HG03064 (cell line): Measurements from ENCODE around the gene SRGAP2B.
"Not testable (repeated sequence)": the region's sequence is repeated elsewhere in the genome, so short reads cannot be mapped to it uniquely, and the experiment has no call there.

Experiments used
- ATAC-seq: cut with Tn5 transposase; IDR thresholded peaks from one replicate; pipeline ENCODE4 v1.9.1; 2021; ENCODE audit warnings: low read depth; ENCODE audit not compliant: unreplicated experiment

Gene SRGAP2B

GRCh38 chr1:145048181-145048856 is 46.8 kb downstream of the SRGAP2B start:
- ATAC-seq: not testable (repeated sequence)

DNA sequence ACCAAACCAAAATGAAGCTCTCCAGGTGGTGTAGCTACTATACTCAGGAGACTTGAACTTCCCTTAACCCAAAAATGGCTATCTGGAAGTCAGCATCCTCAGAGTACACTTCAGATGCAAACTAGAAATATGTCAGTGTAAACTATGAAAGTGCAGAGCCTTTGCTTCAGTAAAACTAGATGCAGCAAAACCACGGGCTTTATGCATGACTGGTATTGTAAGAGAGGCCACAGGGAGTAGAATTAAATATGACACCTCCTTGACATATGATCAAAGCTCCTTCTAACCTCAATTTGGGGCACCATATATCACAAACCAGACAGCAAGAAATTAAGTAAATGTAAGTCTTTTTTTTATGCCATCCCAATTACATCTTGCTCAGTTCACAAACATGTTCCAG is 47.6 kb downstream of the SRGAP2B start:
- ATAC-seq: peak; percentile 76

- not testable (repeated sequence) for ATAC-seq
Measured at GRCh38 chr1:145045571-145046273, 49.4 kb downstream of the SRGAP2B start.

- not testable (repeated sequence) for ATAC-seq
Measured at GRCh38 chr1:145041519-145041918, 53.6 kb downstream of the SRGAP2B start.

- ATAC-seq: not testable (repeated sequence)
Measured at GRCh38 chr1:145036019-145036418, 59.1 kb downstream of the SRGAP2B start.

- ATAC-seq: not testable (repeated sequence)
Measured at GRCh38 chr1:145033523-145033922, 61.6 kb downstream of the SRGAP2B start.

DNA sequence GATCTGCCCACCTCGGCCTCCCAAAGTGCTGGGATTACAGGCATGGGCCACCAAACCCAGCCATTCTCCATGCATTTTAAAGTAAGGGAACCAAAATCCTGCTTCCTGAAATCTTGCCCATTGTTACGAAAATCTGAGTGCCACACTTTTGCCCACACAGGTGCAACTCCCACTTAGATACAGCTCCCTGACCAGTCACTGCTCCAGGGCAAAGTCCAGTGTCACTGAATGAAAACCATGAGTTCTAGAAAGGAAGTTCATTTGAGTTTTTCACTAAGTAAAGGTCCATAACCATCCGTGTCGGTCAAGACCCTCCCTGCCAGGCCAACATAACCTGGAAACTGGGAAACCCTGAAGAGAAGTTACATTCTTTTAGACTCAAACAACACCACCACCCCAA is 67.9 kb downstream of the SRGAP2B start:
- ATAC-seq: not testable (repeated sequence)

GRCh38 chr1:145025286-145025685 is 69.8 kb downstream of the SRGAP2B start:
- ATAC-seq: not testable (repeated sequence)

DNA sequence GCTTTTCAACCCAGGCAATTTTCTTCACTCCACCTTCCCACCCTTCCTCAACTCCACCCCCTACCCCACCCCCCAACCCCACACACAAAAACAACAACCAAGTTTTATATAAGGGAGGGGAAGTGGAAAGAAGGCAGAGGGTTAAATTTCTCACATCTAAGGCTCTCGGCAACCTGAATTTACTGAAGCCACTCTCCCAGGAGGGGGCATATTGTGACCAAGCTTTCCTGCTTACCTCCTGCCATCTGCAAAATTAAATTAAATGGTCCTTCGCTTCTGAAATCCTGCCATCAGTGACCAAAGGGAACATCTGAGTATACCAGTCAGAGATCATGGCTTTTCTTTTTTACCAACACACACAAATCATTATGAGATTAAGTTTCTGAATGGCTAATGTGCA is 72.9 kb downstream of the SRGAP2B start:
- ATAC-seq: not testable (repeated sequence)

DNA sequence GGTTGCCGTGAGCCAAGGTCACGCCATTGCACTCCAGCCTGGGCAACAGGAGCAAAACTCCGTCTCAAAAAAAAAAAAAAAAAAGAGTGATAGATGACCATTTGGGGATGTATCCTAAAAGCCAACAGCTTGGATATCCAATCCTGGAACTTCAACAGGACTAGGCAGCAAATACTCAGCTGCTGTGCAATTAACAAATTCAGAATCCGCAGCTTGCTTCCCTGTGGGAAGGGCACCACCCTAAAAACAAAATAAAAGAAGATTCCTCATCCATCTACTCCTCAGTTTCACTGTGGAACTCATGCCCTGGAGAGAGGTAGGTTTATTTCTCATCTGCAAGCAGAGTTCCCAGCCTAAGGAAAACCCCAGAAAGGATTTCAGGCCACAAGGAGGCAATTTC is 73.4 kb downstream of the SRGAP2B start:
- not testable (repeated sequence) for ATAC-seq

DNA sequence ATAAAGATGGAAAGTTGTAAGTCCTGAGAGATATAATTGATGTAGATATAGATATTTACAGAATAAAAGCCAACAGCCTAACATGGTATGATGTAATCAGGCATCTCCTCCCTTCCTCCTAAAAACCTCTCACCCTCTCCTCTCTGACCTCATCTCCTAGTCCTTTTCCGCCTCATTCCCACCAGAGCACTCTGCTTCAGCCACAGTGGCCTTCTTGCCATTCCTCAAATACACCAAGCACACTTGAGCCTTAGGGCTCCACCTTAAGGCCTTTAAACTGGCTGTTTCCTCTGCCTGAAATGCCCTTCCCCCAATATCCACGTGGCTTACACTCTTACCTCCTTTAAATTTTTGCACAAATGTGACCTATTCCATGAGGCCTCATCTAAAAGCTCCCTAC is 75.4 kb downstream of the SRGAP2B start:
- not testable (repeated sequence) for ATAC-seq

DNA sequence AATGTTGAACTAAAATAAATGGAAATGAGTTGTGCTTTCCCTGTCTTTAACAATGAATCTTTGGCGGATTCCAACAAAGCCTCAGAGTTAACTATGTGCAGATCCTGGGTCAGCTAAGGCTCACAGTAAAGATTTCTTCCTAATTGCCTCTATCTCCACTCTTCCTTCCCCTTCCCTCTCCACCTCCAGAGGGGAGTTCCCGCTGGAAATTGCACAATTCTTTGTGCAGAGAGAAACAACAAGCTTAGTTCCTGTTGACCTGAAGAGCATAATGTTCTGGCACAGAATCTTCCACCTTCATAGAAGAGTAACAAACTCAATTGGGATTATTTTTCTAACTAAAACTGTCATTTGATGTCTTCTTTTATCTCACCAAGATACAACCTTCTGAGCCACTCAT is 77.4 kb downstream of the SRGAP2B start:
- not testable (repeated sequence) for ATAC-seq

DNA sequence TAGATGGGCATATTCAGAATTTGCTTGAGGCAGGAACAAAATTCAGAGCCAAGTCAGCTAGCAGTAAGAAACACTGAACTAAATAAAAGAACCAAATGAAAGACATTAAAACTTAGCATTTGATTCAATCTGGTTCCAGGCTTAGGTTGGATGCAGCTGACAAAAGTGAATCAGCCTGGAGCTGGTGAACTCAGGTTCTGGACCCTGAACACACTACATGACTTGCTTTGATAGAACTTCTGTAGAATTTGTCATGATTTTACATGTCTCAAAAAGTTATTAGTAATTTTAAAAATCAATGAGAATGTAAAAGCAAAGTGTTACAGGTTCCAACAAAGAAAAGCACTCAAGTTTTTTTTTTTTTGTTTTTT is 78.7 kb downstream of the SRGAP2B start:
- ATAC-seq: not testable (repeated sequence)

DNA sequence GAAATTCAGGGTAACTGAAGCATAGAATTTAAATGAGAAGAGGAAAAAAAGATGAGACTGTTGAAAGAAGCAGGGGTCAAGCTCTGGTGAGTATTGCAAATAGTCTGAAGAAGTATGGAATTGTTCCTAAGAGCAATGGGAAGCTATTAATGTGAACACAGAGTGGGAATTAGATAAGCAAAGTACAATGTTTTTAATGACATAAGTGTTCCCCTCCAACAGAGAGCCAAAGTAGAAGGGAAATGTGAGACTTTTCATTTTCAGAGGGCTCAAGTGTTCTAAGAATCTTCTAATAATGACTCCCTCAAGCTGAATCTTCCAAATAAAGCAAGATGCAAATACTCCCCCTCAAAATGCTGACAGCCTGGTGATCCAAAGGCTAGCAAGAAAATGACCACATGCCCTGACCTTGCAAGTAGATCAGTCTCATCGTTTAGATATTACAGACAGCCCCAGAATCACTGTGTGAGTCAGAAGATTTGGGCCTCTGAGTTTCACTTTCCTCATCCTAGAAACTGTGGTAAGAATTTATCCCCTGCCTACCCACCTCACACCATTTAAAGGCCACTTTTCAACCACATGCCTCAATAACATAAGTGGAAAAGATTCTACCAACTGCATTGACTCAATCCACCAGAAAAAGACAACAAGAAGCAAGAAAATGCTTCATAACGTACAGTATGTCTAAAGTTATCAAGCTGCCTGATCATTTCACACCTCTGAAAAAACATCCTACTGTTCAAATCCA is 79.2 kb downstream of the SRGAP2B start:
- not testable (repeated sequence) for ATAC-seq

DNA sequence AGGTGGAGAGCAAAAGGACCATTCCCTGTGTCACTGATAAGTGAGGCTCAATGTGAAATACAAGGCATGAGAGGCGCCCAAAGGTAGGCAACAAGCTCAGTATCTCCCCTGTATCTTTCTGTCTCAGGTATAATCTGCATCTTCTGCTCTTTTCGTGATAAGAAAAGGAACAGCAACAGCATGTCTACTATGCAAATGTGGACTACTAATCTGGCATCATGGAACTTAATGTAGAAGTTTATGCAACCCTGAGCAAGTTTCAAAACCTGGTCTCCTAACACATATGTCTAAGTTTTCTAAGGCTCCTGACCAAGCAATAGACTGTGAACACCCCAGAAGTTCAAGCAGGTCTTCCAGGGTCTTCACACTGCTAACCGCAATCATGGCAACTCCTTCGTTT is 81.8 kb downstream of the SRGAP2B start:
- not testable (repeated sequence) for ATAC-seq

DNA sequence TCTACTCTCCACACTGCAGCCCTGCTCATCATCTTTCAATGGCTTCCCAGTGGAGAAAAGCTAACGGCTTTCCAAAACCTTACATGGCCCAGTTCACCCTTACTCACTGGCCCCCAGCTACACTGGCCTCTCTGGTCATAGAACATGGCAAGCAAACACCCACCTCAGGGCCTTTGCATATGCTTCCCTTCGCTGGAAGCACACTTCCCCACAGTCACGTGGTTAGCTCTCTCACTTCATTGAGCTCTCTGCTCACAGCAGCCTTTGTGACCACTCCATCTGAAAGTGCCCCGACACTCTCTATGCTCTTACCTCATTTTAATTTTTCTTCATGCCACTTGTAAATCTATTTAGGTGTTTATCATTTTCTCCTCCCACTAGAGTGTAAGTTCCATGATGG is 83.3 kb downstream of the SRGAP2B start:
- ATAC-seq: not testable (repeated sequence)

- not testable (repeated sequence) for ATAC-seq
Measured at GRCh38 chr1:145010580-145010979, 84.5 kb downstream of the SRGAP2B start.

GRCh38 chr1:145009928-145010327 is 85.2 kb downstream of the SRGAP2B start:
- ATAC-seq: not testable (repeated sequence)

DNA sequence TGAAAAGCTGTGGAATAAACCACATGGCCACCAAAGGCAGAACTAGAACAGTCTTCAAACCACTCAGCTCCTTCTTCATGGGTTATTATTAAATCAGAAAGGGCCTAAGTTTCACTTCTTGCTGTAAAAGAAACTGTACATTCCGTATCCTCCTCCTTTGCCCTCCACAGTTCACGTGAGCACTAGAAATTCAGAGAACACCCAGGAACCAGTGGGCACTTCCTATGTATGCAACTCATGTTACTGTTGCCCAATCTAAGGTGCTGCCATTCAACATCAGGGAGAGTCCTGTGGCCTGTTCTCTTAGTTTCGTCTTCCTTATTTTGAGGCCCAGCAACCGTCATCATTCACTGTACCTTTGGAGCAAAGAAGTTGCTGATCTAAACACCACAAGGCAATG is 86.7 kb downstream of the SRGAP2B start:
- not testable (repeated sequence) for ATAC-seq

DNA sequence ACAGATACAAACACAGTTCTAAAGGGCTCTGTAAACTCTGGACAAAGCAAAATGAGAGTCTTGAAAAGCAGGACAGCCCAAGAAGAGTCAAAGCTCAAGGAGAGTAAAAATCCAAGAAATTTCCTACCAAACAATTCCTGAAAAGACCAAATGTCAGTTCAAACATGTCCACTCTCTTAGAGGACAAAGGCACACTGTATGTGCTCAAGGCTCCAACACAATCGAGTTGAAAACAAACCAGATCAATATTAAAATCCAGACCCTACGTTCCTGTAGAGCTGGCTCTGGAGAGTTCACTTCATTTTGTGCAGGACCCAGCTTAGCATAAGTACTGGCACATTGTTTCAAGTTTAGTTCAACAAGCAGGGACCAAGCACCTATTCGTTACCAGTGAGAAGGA is 90.0 kb downstream of the SRGAP2B start:
- not testable (repeated sequence) for ATAC-seq

- not testable (repeated sequence) for ATAC-seq
Measured at GRCh38 chr1:145001381-145001780, 93.7 kb downstream of the SRGAP2B start.
